Activated naive CD8-positive, alpha-beta T cell treated with anti-CD3 and anti-CD28 coated beads, Interleukin-2, amount 10 ng/mL, durations not matched to agents 7 days and 5 days (primary cell): ENCODE data around the gene BRICD5. TPM values are rescaled to one million over a fixed set of nuclear protein-coding genes. Genes with fewer than 3 reads are reported as not detected.
"Not testable (repeated sequence)": the region's sequence is repeated elsewhere in the genome, so short reads cannot be mapped to it uniquely, and the experiment has no call there.

Experiments
- ATAC-seq: fragments of 150-1000 bp; cut with Tn5 transposase; one replicate; pipeline ENCODE4 v1.10.0; 2021; ENCODE audit warnings: low read depth, moderate library complexity
- POLR2A ChIA-PET: fragments of 350-600 bp; sonication (Branson Sonifier 250); formaldehyde crosslinking; loops from one replicate; lab custom pipeline; 2021; ENCODE audit warnings: antibody characterized with exemption; lab: Charles Lee
- DNase-seq: peaks from one replicate; pipeline ENCODE4 v3.0.0; 2021
- H3K27ac Mint-ChIP-seq: one replicate; pipeline ENCODE4 v1.8.0; 2022; ENCODE audit warnings: mild to moderate bottlenecking, mixed read lengths
- H3K27me3 Mint-ChIP-seq: one replicate; pipeline ENCODE4 v1.8.0; 2022; ENCODE audit warnings: mild to moderate bottlenecking, moderate library complexity, mixed read lengths
- H3K36me3 Mint-ChIP-seq: one replicate; pipeline ENCODE4 v1.8.0; 2021; ENCODE audit warnings: mild to moderate bottlenecking, mixed read lengths
- H3K4me1 Mint-ChIP-seq: one replicate; pipeline ENCODE4 v1.8.0; 2021; ENCODE audit warnings: mixed read lengths
- H3K4me3 Mint-ChIP-seq: one replicate; pipeline ENCODE4 v1.8.0; 2022; ENCODE audit warnings: mild to moderate bottlenecking, moderate library complexity, mixed read lengths
- H3K9me3 Mint-ChIP-seq: one replicate; pipeline ENCODE4 v1.8.0; 2021; ENCODE audit warnings: mixed read lengths
- total RNA-seq, 2 experiments: library from RNA; stranded (reverse); gene quantifications; one replicate each; pipeline ENCODE4 v1.2.3, GENCODE V29; 2021

The BRICD5 gene
- total RNA-seq, 2 experiments from 2014 or later, result 17.3 to 18.4 TPM

GRCh38 chr16:2244301-2244700, 33.6 kb upstream of the BRICD5 start:
- no peak overlapping the region for H3K4me3 Mint-ChIP-seq
- H3K4me1 Mint-ChIP-seq, result no peaks in the 10 kb centered on the region
- no peak overlapping the region for H3K27ac Mint-ChIP-seq
- no peaks in the 10 kb centered on the region for H3K9me3 Mint-ChIP-seq
- DNase-seq (no peak), ATAC-seq (no peak)
- H3K27me3 Mint-ChIP-seq, result no peaks in the 10 kb centered on the region
- POLR2A ChIA-PET, result no interaction called here
- no peaks in the 10 kb centered on the region for H3K36me3 Mint-ChIP-seq

- H3K27me3 Mint-ChIP-seq, result no peaks in the 10 kb centered on the region
- no peak overlapping the region for H3K27ac Mint-ChIP-seq
- H3K36me3 Mint-ChIP-seq, result no peaks in the 10 kb centered on the region
- POLR2A ChIA-PET, result no interaction called here
- no peak for ATAC-seq
- H3K4me1 Mint-ChIP-seq, result no peaks in the 10 kb centered on the region
- no peak overlapping the region for H3K4me3 Mint-ChIP-seq
- H3K9me3 Mint-ChIP-seq, result no peaks in the 10 kb centered on the region
- DNase-seq, result no peak
Observed at GRCh38 chr16:2243781-2244180, 33.1 kb upstream of the BRICD5 start.

- Mint-ChIP-seq H3K9me3 (no peaks in the 10 kb centered on the region), H3K36me3 (no peaks in the 10 kb centered on the region), H3K4me3 (no peak overlapping the region), H3K27ac (no peak overlapping the region), H3K27me3 (no peaks in the 10 kb centered on the region), H3K4me1 (no peaks in the 10 kb centered on the region)
- ATAC-seq (no peak), DNase-seq (no peak)
- POLR2A ChIA-PET, result no interaction called here
Observed at GRCh38 chr16:2243031-2243528, 32.4 kb upstream of the BRICD5 start.

GRCh38 chr16:2242598-2242997, 31.9 kb upstream of the BRICD5 start:
- no peaks in the 10 kb centered on the region for H3K36me3 Mint-ChIP-seq
- no peak for DNase-seq
- no peaks in the 10 kb centered on the region for H3K27me3 Mint-ChIP-seq
- no peaks in the 10 kb centered on the region for H3K4me1 Mint-ChIP-seq
- no peaks in the 10 kb centered on the region for H3K9me3 Mint-ChIP-seq
- no peak for ATAC-seq
- POLR2A ChIA-PET, result interaction anchor here (0.8 kb wide), 1 partner anchor 9 kb away, joined by 3 read pairs; the partner anchor contains the start of gene ECI1
- H3K27ac Mint-ChIP-seq, result no peak overlapping the region
- no peak overlapping the region for H3K4me3 Mint-ChIP-seq

GRCh38 chr16:2240331-2240730, 29.7 kb upstream of the BRICD5 start:
- H3K4me3 Mint-ChIP-seq, H3K9me3 Mint-ChIP-seq, POLR2A ChIA-PET, H3K27ac Mint-ChIP-seq, DNase-seq, ATAC-seq, H3K27me3 Mint-ChIP-seq, H3K4me1 Mint-ChIP-seq, H3K36me3 Mint-ChIP-seq: not testable (repeated sequence)

GRCh38 chr16:2238838-2239675, 28.4 kb upstream of the BRICD5 start:
- POLR2A ChIA-PET, result interaction anchor here (0.6 to 1.3 kb wide), 3 partner anchors 24 to 87 kb away, joined by 3 to 4 read pairs (median 3); partner anchors contain the start of gene PGP
- no peak for ATAC-seq
- Mint-ChIP-seq H3K27ac (no peak overlapping the region), H3K9me3 (no peaks in the 10 kb centered on the region), H3K36me3 (peaks cover 2% of the 10 kb centered on the region), H3K4me3 (no peak overlapping the region), H3K4me1 (no peaks in the 10 kb centered on the region), H3K27me3 (no peaks in the 10 kb centered on the region)
- no peak for DNase-seq

- H3K4me3 Mint-ChIP-seq, result no peak overlapping the region
- H3K36me3 Mint-ChIP-seq, result peaks cover 2% of the 10 kb centered on the region
- H3K27ac Mint-ChIP-seq, result no peak overlapping the region
- H3K9me3 Mint-ChIP-seq, result no peaks in the 10 kb centered on the region
- no peaks in the 10 kb centered on the region for H3K27me3 Mint-ChIP-seq
- no peaks in the 10 kb centered on the region for H3K4me1 Mint-ChIP-seq
- ATAC-seq (peak; percentile 15), DNase-seq (no peak)
- POLR2A ChIA-PET, result interaction anchor here (0.6 to 1.3 kb wide), 3 partner anchors 24 to 86 kb away, joined by 3 to 4 read pairs (median 3); partner anchors contain the start of gene PGP
Observed at GRCh38 chr16:2238150-2238837, 27.6 kb upstream of the BRICD5 start.

GRCh38 chr16:2237493-2238149, 27.0 kb upstream of the BRICD5 start:
- POLR2A ChIA-PET, result interaction anchor here (1.3 kb wide), 1 partner anchor 32 kb away, joined by 4 read pairs; no protein-coding TSS in a partner anchor
- DNase-seq, result no peak
- H3K9me3 Mint-ChIP-seq, result no peaks in the 10 kb centered on the region
- H3K4me3 Mint-ChIP-seq, result no peak overlapping the region
- ATAC-seq, result no peak
- no peaks in the 10 kb centered on the region for H3K4me1 Mint-ChIP-seq
- H3K36me3 Mint-ChIP-seq, result peaks cover 2% of the 10 kb centered on the region
- no peak overlapping the region for H3K27ac Mint-ChIP-seq
- no peaks in the 10 kb centered on the region for H3K27me3 Mint-ChIP-seq

- DNase-seq (no peak), ATAC-seq (no peak)
- POLR2A ChIA-PET, result interaction anchor here (0.9 kb wide), 1 partner anchor 82 kb away, joined by 3 read pairs; the partner anchor contains the start of gene TRAF7
- Mint-ChIP-seq H3K4me3 (no peak overlapping the region), H3K36me3 (peaks cover 2% of the 10 kb centered on the region), H3K4me1 (no peaks in the 10 kb centered on the region), H3K27me3 (no peaks in the 10 kb centered on the region), H3K9me3 (no peaks in the 10 kb centered on the region), H3K27ac (no peak overlapping the region)
Observed at GRCh38 chr16:2237102-2237482, 26.4 kb upstream of the BRICD5 start.

GRCh38 chr16:2236337-2237101, 25.9 kb upstream of the BRICD5 start, which contains the start of gene DNASE1L2:
TSS of gene DNASE1L2 (plus strand) at chr16:2236444. CDS start at chr16:2236817, 373 bp downstream.
- Mint-ChIP-seq H3K27ac (no peak within 1 kb of the TSS), H3K36me3 (peaks cover 3% of the 10 kb centered on the region), H3K27me3 (no peaks in the 10 kb centered on the region), H3K9me3 (no peaks in the 10 kb centered on the region), H3K4me1 (no peaks in the 10 kb centered on the region), H3K4me3 (no peak within 1 kb of the TSS)
- POLR2A ChIA-PET, result interaction anchor here (0.8 to 0.9 kb wide), 3 partner anchors 13 to 81 kb away, joined by 3 read pairs; partner anchors contain the start of genes E4F1, ECI1 and TRAF7
- no peak for DNase-seq
- no peak for ATAC-seq

GRCh38 chr16:2235695-2236336, 25.2 kb upstream of the BRICD5 start:
- no peak for ATAC-seq

GRCh38 chr16:2235234-2235651, 24.6 kb upstream of the BRICD5 start:
- DNase-seq (no peak), ATAC-seq (no peak)
- Mint-ChIP-seq H3K9me3 (no peaks in the 10 kb centered on the region), H3K27me3 (no peaks in the 10 kb centered on the region), H3K27ac (no peak overlapping the region), H3K4me1 (no peaks in the 10 kb centered on the region), H3K4me3 (no peak overlapping the region), H3K36me3 (peaks cover 3% of the 10 kb centered on the region)
- POLR2A ChIA-PET, result no interaction called here

More at GRCh38 chr16:2235695-2236336, 25.2 kb upstream of the BRICD5 start:
- POLR2A ChIA-PET, result interaction anchor here (0.8 kb wide), 2 partner anchors 12 to 15 kb away, joined by 3 read pairs; partner anchors contain the start of genes E4F1 and ECI1
- Mint-ChIP-seq H3K4me1 (no peaks in the 10 kb centered on the region), H3K4me3 (no peak overlapping the region), H3K36me3 (peaks cover 3% of the 10 kb centered on the region), H3K9me3 (no peaks in the 10 kb centered on the region), H3K27ac (no peak overlapping the region), H3K27me3 (no peaks in the 10 kb centered on the region)
- DNase-seq, result no peak
